Measurements from ENCODE around the gene TREM2. TPM values are rescaled to one million over a fixed set of nuclear protein-coding genes. Genes with fewer than 3 reads are reported as not detected.

Gene TREM2
- total and polyA plus RNA-seq, 2 of the 13 experiments (the other 11 are each of a cell fraction or from before 2014, with no cell fraction given), result 0.11 TPM; not detected in 1

- Histone ChIP-seq H3K4me3 (replicated peaks in 1 of 3; ENCODE audit: insufficient read depth in 1 of 3, low read depth in 2 of 3, low read length in 3 of 3) (no peak overlapping the region), H3K36me3 (replicated peaks in 1 of 2; ENCODE audit: control insufficient read depth in 1 of 2, insufficient read depth in 2 of 2, low read length in 2 of 2) (no peaks in the 10 kb centered on the region), H3K9me3 (ENCODE audit: low read length) (no peaks in the 10 kb centered on the region), H3K4me1 (ENCODE audit: insufficient read depth, low read length) (no peaks in the 10 kb centered on the region), H3K4me2 (ENCODE audit: low read depth, low read length) (no peak overlapping the region), H3K27ac (ENCODE audit: extremely low read length, insufficient read depth, low read length) (no peak overlapping the region), H2AFZ (ENCODE audit: low read length) (no peak overlapping the region), H3K79me2 (ENCODE audit: insufficient read depth, low read length) (no peaks in the 10 kb centered on the region), H3K27me3 (ENCODE audit: control insufficient read depth in 1 of 2, insufficient read depth in 2 of 2, low read length in 2 of 2) (no peaks in the 10 kb centered on the region; a peak in 1 of 5 replicates), H3K9ac (ENCODE audit: insufficient read depth, low read depth, low read length) (no peak overlapping the region), H4K20me1 (ENCODE audit: insufficient read depth, low read length) (no peaks in the 10 kb centered on the region)
- POLR2A ChIA-PET, result no interaction called here
- ATAC-seq, result no peak
- no peak for FAIRE-seq
- DNase-seq (ENCODE audit: low spot score), result no peak
- no TSS peak for BruUV-seq (replicated peaks)
- CTCF ChIA-PET (ENCODE audit: low intra/inter-chr PET ratio, low total read pairs), result no interaction called here
- intact Hi-C loops (cut with micrococcal nuclease; ENCODE audit: unreplicated experiment), result no loop called here
- in situ Hi-C loops (cut with HindIII; ENCODE audit: extremely low pct_ligation_motif_present, low pct_unique_long_range_greater_than_20kb), result no loop called here
- TF ChIP-seq PHF8 (CRISPR knock-in tag; IDR thresholded peaks at IDR 0.05) (no peak), FOXM1 (CRISPR knock-in tag; IDR thresholded peaks at IDR 0.05) (no peak), CBX2 (IDR thresholded peaks at IDR 0.05; ENCODE audit: low read depth, low read length) (no peak), CBX2 (CRISPR knock-in tag; IDR thresholded peaks at IDR 0.05; ENCODE audit: low read depth) (no peak), FOXP1 (IDR thresholded peaks at IDR 0.05) (no peak), FOXP1 (CRISPR knock-in tag; IDR thresholded peaks at IDR 0.05) (no peak), PHB2 (IDR thresholded peaks at IDR 0.05; ENCODE audit: partially characterized antibody) (no peak), ZUFSP (CRISPR knock-in tag; IDR thresholded peaks at IDR 0.05; ENCODE audit: borderline replicate concordance) (no peak)
Observed at GRCh38 chr6:41136911-41137310, 26.0 kb downstream of the TREM2 start.

DNA sequence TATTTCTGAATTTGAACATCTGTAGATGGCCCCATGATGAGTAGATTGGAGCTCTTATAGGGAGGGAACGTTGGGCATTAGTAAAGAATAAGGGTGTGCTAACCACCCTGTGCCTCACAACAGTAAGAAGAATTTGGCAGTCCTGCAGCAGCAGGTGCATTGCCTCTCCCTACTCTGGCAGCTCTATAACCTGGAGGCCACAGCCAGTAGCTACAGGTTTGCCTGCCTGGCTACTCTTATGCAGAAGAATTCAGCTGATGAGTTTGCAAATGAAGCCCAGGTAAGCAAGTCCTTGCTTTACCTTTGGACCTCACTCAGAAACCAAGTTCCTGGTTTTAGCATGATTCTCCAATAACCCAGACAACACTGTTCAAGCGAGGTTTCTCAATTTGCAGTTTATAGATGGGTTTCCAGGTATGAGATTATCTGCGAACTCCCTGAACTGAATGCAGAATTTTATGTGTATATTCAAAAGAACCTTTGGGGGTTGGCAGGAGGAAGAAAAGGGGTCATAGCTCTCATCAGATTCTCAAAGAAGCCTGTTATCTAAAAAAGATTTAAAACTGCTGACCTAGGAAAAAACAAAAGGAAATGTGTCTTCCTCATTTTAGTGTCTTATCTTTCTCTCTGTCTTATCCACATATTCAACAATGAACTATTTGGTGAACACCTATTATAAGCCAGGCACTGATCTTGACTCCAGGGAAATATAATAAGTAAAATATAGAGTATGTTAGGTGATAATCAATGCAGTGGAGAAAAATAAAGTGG lies 27.7 kb downstream of the TREM2 start:
- DNase-seq (ENCODE audit: low spot score) (no peak), ATAC-seq (no peak), FAIRE-seq (no peak)
- CTCF ChIA-PET (ENCODE audit: low intra/inter-chr PET ratio, low total read pairs), result no interaction called here
- TF ChIP-seq, protein P1, sequence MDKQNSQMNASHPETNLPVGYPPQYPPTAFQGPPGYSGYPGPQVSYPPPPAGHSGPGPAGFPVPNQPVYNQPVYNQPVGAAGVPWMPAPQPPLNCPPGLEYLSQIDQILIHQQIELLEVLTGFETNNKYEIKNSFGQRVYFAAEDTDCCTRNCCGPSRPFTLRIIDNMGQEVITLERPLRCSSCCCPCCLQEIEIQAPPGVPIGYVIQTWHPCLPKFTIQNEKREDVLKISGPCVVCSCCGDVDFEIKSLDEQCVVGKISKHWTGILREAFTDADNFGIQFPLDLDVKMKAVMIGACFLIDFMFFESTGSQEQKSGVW (CRISPR knock-in tag; IDR thresholded peaks at IDR 0.05; ENCODE audit: borderline replicate concordance), result no peak
- no peak for TF ChIP-seq NCOA2 (CRISPR knock-in tag; IDR thresholded peaks at IDR 0.05)
- TF ChIP-seq MAFF (IDR thresholded peaks at IDR 0.05; ENCODE audit: low read depth, low read length), result peak; percentile 92
- TF ChIP-seq MAFK (conservative IDR thresholded peaks at IDR 0.05 in 1 of 2, IDR thresholded peaks at IDR 0.05 in 1 of 2; ENCODE audit: low read length in 2 of 2), result peak; percentile 89 to 96
- Histone ChIP-seq H3K36me3 (replicated peaks in 1 of 2; ENCODE audit: control insufficient read depth in 1 of 2, insufficient read depth in 2 of 2, low read length in 2 of 2) (no peaks in the 10 kb centered on the region), H3K4me1 (ENCODE audit: insufficient read depth, low read length) (no peaks in the 10 kb centered on the region), H3K4me2 (ENCODE audit: low read depth, low read length) (no peak overlapping the region), H3K79me2 (ENCODE audit: insufficient read depth, low read length) (no peaks in the 10 kb centered on the region), H3K9ac (ENCODE audit: insufficient read depth, low read depth, low read length) (no peak overlapping the region), H3K27ac (ENCODE audit: extremely low read length, insufficient read depth, low read length) (no peak overlapping the region), H3K27me3 (ENCODE audit: control insufficient read depth in 1 of 2, insufficient read depth in 2 of 2, low read length in 2 of 2) (no peaks in the 10 kb centered on the region; a peak in 1 of 5 replicates), H4K20me1 (ENCODE audit: insufficient read depth, low read length) (no peaks in the 10 kb centered on the region), H3K9me3 (ENCODE audit: low read length) (no peaks in the 10 kb centered on the region), H3K4me3 (replicated peaks in 1 of 3; ENCODE audit: insufficient read depth in 1 of 3, low read depth in 2 of 3, low read length in 3 of 3) (no peak overlapping the region), H2AFZ (ENCODE audit: low read length) (no peak overlapping the region)
- BruUV-seq (replicated peaks), result no TSS peak
- WGBS (ENCODE audit: low lambda C conversion rate), result 17% methylated on average over 3 of the region's 3 CpGs
- intact Hi-C loops (cut with micrococcal nuclease; ENCODE audit: unreplicated experiment) (no loop called here), in situ Hi-C loops (cut with HindIII; ENCODE audit: extremely low pct_ligation_motif_present, low pct_unique_long_range_greater_than_20kb) (no loop called here)
- POLR2A ChIA-PET, result no interaction called here
